Fibroblast of the aortic adventitia (primary cell): Measurements from ENCODE around the gene ESPN. TPM values are rescaled to one million over a fixed set of nuclear protein-coding genes. Genes with fewer than 3 reads are reported as not detected.

Experiments
- DNase-seq: peaks from one replicate; pipeline ENCODE4 v3.0.0-alpha.2; 2010; ENCODE audit warnings: low read depth
- H3K4me3 ChIP-seq: 2 replicates; pipeline ENCODE4 v1.5.1; 2011; ENCODE audit warnings: low read depth, mild to moderate bottlenecking, control low read depth, low read length, moderate library complexity
- total RNA-seq: library from RNA; depleted of rRNA; stranded (reverse); fragments of >200 nt; gene quantifications from 2 replicates; pipeline ENCODE4 v1.2.3, GENCODE V29; 2012; ENCODE audit warnings: low replicate concordance
- TF ChIP-seq, protein P1 (sequence below): IDR thresholded peaks from 2 replicates; pipeline ENCODE4 v1.5.1; 2011; ENCODE audit warnings: mild to moderate bottlenecking, low read length, control low read depth, inconsistent platforms; ENCODE audit not compliant: insufficient read depth

Gene ESPN
- total RNA-seq, 1 donor: not detected

DNA sequence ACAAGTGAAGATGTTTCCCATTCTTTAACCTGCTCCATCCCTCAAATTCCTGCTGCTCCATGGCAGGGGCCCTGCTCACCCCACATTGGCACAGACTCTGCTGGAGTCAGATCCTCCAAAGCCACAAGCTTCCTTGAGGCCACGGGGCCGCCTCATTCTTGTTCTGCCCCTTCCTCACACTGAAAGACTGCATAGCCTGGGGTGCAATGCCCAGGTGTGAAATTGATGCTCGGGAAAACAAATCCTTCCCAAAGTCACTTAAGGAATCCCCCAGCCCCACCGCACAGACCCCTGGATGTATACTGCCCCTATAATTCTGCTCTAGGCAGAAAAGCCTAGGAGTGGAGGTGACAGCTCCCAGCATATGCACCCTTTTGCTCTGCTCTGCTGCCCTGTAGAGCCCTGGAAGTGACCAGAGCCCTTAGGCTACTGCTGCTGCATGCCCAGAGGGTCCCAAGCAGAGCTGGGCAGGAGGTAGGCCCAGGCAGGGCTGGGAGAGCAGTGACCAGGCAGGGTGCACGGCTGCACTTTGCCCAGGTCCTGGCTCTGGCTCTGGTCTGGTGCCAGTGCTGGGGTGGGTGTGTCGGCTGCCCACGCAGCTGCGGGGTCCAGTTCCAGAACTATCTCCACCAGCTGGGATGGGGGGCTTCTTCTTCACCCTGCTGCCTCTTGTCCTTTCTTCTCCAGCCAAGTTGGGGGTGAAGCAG lies 6.5 kb upstream of the ESPN start:
- H3K4me3 ChIP-seq: no peak overlapping the region
- DNase-seq: no peak
- TF ChIP-seq, protein P1, sequence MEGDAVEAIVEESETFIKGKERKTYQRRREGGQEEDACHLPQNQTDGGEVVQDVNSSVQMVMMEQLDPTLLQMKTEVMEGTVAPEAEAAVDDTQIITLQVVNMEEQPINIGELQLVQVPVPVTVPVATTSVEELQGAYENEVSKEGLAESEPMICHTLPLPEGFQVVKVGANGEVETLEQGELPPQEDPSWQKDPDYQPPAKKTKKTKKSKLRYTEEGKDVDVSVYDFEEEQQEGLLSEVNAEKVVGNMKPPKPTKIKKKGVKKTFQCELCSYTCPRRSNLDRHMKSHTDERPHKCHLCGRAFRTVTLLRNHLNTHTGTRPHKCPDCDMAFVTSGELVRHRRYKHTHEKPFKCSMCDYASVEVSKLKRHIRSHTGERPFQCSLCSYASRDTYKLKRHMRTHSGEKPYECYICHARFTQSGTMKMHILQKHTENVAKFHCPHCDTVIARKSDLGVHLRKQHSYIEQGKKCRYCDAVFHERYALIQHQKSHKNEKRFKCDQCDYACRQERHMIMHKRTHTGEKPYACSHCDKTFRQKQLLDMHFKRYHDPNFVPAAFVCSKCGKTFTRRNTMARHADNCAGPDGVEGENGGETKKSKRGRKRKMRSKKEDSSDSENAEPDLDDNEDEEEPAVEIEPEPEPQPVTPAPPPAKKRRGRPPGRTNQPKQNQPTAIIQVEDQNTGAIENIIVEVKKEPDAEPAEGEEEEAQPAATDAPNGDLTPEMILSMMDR: no peak

DNA sequence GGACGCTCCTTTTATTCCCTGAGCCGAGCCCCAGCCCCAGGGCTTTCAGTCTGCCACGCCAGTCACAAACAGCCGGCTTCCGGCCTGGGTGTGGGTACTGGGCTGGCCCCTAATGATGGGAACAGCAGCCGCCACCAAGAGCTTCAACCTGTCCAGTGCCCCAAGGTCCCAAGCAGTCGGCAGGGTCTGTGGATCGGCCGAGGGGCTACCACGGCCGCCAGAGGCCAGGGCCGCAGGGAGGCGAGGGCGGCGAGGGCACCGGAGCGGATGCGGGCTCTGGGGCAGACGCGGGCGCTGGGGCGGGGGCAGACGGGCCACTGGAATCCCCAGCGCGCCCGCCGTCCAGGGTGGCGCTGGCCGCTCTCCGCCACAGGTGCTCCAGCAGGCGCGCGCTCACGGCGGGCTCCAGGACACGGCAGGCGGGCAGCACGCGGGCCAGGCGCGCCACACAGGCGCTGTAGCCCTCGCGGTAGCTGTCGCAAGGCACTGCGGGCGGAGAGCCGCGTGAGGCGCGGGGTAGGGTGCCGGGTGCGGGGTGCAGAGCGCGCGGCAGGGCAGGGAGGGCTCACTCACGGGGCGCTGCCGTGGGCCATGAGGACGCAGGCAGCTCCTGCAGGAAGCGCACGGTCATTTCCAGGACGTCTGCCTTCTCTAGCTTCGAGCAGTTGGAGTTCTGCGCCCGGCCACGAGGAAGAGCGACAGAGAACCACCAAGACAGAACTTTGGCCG lies 5.7 kb upstream of the ESPN start:
- no peak for DNase-seq
- H3K4me3 ChIP-seq: no peak overlapping the region
- TF ChIP-seq, protein P1: no peak

DNA sequence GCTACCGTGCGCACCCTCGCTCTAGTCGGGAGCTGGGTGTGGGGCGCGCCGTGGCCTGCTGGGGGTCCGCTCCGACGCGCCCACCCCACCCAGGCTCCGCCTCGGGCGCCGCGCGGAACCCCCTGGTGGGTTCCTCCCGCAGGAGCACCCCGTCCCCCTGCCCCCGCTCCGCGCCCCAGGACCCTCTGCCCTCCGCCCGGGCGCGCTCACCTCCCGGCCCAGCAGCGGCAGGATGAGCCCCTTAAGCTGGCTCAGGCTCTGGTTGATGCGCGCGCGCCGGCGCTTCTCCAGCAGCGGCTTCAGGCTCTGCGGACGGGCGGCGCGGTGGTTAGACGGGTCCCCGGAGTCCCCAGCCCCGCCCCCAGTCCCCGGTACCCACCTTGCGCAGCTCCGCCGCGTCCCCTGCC lies 5.2 kb upstream of the ESPN start:
- peak overlapping the region; percentile 42 for H3K4me3 ChIP-seq
- DNase-seq: no peak
- TF ChIP-seq, protein P1: no peak

DNA sequence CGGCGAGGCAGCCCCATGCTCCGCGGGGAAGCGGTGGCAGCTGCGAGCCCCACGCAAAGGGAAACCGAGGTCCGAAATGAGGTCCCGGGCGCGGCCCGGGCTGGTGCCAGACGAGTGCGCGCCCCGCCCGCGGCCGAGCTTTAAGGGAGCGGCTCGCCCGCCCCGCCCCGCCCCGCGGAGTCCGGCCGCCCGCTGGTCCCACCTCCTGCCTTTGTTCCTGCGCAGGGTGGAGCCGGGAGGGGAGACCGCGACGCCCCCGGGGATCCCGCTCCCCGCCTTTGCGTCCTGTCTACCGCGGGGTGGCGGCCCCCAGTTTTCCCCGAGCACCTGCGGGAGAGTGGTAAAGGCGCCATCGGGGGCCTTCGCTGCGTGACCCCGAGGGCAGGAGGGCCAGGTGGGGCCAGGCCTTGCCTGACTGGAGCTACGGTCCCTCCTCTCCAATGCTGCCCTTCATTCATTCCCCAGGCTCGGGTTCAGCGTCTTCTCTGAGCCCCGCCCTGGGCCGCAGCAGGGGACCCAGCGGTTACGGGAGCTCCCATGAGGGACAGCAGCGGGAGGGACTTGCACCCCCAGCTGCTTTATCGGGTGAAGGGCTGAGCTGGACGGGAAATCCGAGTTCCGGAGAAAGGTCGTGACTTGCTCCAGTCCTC lies 4.6 kb upstream of the ESPN start, which contains the start of gene HES2:
TSS of gene HES2 (minus strand) at position 116 of the 650 bp plus-strand sequence. CDS start at position 17, 99 bp downstream.
- TF ChIP-seq, protein P1: no peak
- no peak for DNase-seq
- H3K4me3 ChIP-seq: peak within 1 kb of the TSS; percentile 42

DNA sequence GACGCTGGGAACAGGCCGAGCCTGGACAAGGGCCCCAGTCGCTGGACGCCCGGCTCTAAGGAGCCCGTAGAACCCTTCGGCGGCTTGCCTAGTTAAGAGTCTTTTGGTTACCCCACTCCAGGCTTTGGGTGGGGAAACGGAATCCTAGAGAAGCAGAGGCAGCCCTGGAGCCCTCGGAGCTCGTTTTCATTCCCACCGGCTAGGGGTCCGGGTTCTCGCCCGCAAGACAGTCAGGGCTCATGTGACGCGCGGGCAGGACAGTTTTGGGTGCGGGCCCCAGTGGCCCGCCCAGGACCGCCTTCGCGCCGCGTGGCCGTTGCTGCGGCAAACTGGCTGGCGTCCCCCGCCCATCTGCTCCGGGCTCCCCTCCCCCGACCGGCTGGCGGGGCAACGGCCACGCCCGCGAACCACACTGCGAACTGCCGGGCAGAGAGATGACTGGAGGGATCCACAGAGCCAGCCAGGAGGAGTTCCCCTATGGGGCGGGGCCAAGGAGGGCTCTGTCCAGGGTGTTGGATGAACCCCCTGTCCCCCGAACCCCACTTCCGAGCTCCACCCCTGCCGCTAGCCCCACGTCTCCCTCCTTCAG lies 4.0 kb upstream of the ESPN start:
- TF ChIP-seq, protein P1: no peak
- DNase-seq: no peak
- H3K4me3 ChIP-seq: no peak overlapping the region

DNA sequence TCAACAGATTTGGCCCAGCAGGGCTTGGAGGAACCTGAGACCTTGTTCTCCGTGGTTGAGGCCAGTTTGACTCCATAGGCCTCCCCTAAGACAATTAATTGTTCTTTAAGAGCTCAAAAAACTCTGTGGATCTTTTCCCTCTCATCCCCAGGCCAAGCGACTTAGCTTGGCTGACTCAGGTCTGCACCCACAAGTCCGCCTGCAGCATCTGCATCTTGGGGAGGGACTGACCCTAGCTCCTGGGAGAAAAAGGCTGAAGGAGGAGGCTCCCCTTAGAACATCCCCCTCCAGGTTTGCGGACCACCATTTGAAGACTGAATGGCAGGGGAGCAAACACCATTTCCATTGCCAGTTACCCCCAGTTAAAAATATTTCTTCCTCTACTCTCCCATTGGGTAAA lies 3.3 kb upstream of the ESPN start:
- TF ChIP-seq, protein P1: no peak
- H3K4me3 ChIP-seq: no peak overlapping the region
- no peak for DNase-seq
